Fibroblast of lung (primary cell): ENCODE measurements around the gene GALNT2. TPM values are rescaled to one million over a fixed set of nuclear protein-coding genes. Genes with fewer than 3 reads are reported as not detected.

ENCODE experiments used
- DNase-seq, 2 donors: peaks; one replicate each; pipeline versions ENCODE4 v3.0.0 to v3.0.0-alpha.2; 2010; ENCODE audit warnings: low read depth in 2 of 2
- H2AFZ ChIP-seq: 2 replicates; pipeline ENCODE4 v1.5.1; 2012; ENCODE audit warnings: low read length, control low read depth, inconsistent platforms
- H3K27ac ChIP-seq: 2 replicates; pipeline ENCODE4 v1.5.1; 2011; ENCODE audit warnings: low read length, control low read depth; ENCODE audit not compliant: insufficient read depth
- H3K27me3 ChIP-seq: 2 replicates; pipeline ENCODE4 v1.5.1; 2011; ENCODE audit warnings: mild to moderate bottlenecking, low read length; ENCODE audit not compliant: control insufficient read depth, insufficient read depth
- H3K36me3 ChIP-seq: 2 replicates; pipeline ENCODE4 v1.5.1; 2011; ENCODE audit warnings: low read length; ENCODE audit not compliant: control insufficient read depth, insufficient read depth
- H3K4me1 ChIP-seq: 2 replicates; pipeline ENCODE4 v1.5.1; 2011; ENCODE audit warnings: low read length; ENCODE audit not compliant: control insufficient read depth, insufficient read depth; ENCODE audit errors: extremely low read depth
- H3K4me2 ChIP-seq: 2 replicates; pipeline ENCODE4 v1.5.1; 2011; ENCODE audit warnings: low read length, control low read depth; ENCODE audit not compliant: insufficient read depth; ENCODE audit errors: extremely low read depth
- H3K4me3 ChIP-seq, 4 experiments: fragments of 200-600 bp in 1 of 4; sonication (generic) in 1 of 4; replicated peaks in 1 of 4; 2 replicates each; pipeline ENCODE4 v1.5.1; 2011 to 2016; ENCODE audit warnings: low read length in 4 of 4, low read depth in 3 of 4, mild to moderate bottlenecking in 3 of 4, control low read depth in 2 of 4, inconsistent platforms in 1 of 4, mixed read lengths in 1 of 4; ENCODE audit not compliant: insufficient read depth in 1 of 4; ENCODE audit errors: control extremely low read depth in 1 of 4
- H3K79me2 ChIP-seq: 2 replicates; pipeline ENCODE4 v1.5.1; 2012; ENCODE audit warnings: mild to moderate bottlenecking, low read length, inconsistent platforms; ENCODE audit not compliant: control insufficient read depth, insufficient read depth
- H3K9ac ChIP-seq: 2 replicates; pipeline ENCODE4 v1.5.1; 2011; ENCODE audit warnings: mild to moderate bottlenecking, low read length, control low read depth; ENCODE audit not compliant: insufficient read depth
- H3K9me3 ChIP-seq: 2 replicates; pipeline ENCODE4 v1.5.1; 2012; ENCODE audit warnings: low read depth, low read length; ENCODE audit not compliant: control insufficient read depth, insufficient read depth
- H4K20me1 ChIP-seq: 2 replicates; pipeline ENCODE4 v1.5.1; 2011; ENCODE audit warnings: low read length; ENCODE audit not compliant: control insufficient read depth, insufficient read depth; ENCODE audit errors: extremely low read depth
- CTCF ChIP-seq, 2 donors: IDR thresholded peaks in 1 of 2; conservative IDR thresholded peaks in 1 of 2; 1 replicate in 1 of 2; 2 replicates in 1 of 2; pipeline ENCODE4 v1.5.1; 2011 to 2012; ENCODE audit warnings: low read length in 2 of 2, control low read depth in 1 of 2, inconsistent platforms in 1 of 2, low read depth in 1 of 2, mild to moderate bottlenecking in 1 of 2
- EZH2 ChIP-seq: IDR thresholded peaks from 2 replicates; pipeline ENCODE4 v1.5.1; 2012; ENCODE audit warnings: low read length, control low read depth, mild to moderate bottlenecking; ENCODE audit errors: missing control alignments
- polyA plus RNA-seq, 2 donors: library from polyadenylated mRNA; depleted of rRNA in 1 of 2; stranded (reverse) in 1 of 2; unstranded in 1 of 2; fragments of >200 nt; gene quantifications; 2 replicates each; pipeline ENCODE4 v1.2.1, GENCODE V29; 2011 to 2012; ENCODE audit warnings: missing spikeins in 1 of 2
- total RNA-seq: library from RNA; depleted of rRNA; stranded (reverse); fragments of >200 nt; gene quantifications from 2 replicates; pipeline ENCODE4 v1.2.1, GENCODE V29; 2014

The GALNT2 gene
- total and polyA plus RNA-seq, 2 donors (not counting 1 experiment from before 2014, with no cell fraction given), result 106 to 115 TPM

GRCh38 chr1:230158415-230159291, 91.6 kb downstream of the GALNT2 start:
- H3K4me3 ChIP-seq, result no peak overlapping the region
- H3K27me3 ChIP-seq, result no peaks in the 10 kb centered on the region
- no peak overlapping the region for H3K9ac ChIP-seq
- H2AFZ ChIP-seq, result no peak overlapping the region
- H3K9me3 ChIP-seq, result no peaks in the 10 kb centered on the region
- H3K27ac ChIP-seq, result no peak overlapping the region
- no peak for DNase-seq
- TF ChIP-seq EZH2 (no peak), CTCF (conservative IDR thresholded peaks at IDR 0.05 in 1 of 2, IDR thresholded peaks at IDR 0.05 in 1 of 2; ENCODE audit: low read depth in 1 of 2, low read length in 2 of 2) (no peak)
- peaks cover 33% of the 10 kb centered on the region for H3K79me2 ChIP-seq
- peaks cover 2% of the 10 kb centered on the region for H3K4me1 ChIP-seq
- no peak overlapping the region for H3K4me2 ChIP-seq
- H3K36me3 ChIP-seq, result no peaks in the 10 kb centered on the region
- no peaks in the 10 kb centered on the region for H4K20me1 ChIP-seq

- no peaks in the 10 kb centered on the region for H4K20me1 ChIP-seq
- no peaks in the 10 kb centered on the region for H3K27me3 ChIP-seq
- H3K4me1 ChIP-seq, result peaks cover 2% of the 10 kb centered on the region
- no peaks in the 10 kb centered on the region for H3K9me3 ChIP-seq
- H3K79me2 ChIP-seq, result peaks cover 31% of the 10 kb centered on the region
- H2AFZ ChIP-seq, result no peak overlapping the region
- no peak overlapping the region for H3K27ac ChIP-seq
- no peak for DNase-seq
- no peak overlapping the region for H3K4me2 ChIP-seq
- H3K4me3 ChIP-seq, result no peak overlapping the region
- no peaks in the 10 kb centered on the region for H3K36me3 ChIP-seq
- TF ChIP-seq EZH2 (no peak), CTCF (conservative IDR thresholded peaks at IDR 0.05 in 1 of 2, IDR thresholded peaks at IDR 0.05 in 1 of 2; ENCODE audit: low read depth in 1 of 2, low read length in 2 of 2) (no peak)
- no peak overlapping the region for H3K9ac ChIP-seq
These were observed 92.5 kb downstream of the GALNT2 start for GRCh38 chr1:230159580-230159979.

GRCh38 chr1:230160957-230161771, 94.1 kb downstream of the GALNT2 start:
- Histone ChIP-seq H3K27ac (no peak overlapping the region), H3K4me2 (no peak overlapping the region), H3K4me3 (no peak overlapping the region), H4K20me1 (no peaks in the 10 kb centered on the region), H3K9ac (no peak overlapping the region), H2AFZ (no peak overlapping the region), H3K36me3 (no peaks in the 10 kb centered on the region), H3K27me3 (no peaks in the 10 kb centered on the region), H3K9me3 (no peaks in the 10 kb centered on the region), H3K4me1 (peaks cover 2% of the 10 kb centered on the region), H3K79me2 (peaks cover 26% of the 10 kb centered on the region)
- peak in 1 of 2 donors; percentile 26 for DNase-seq
- TF ChIP-seq CTCF (conservative IDR thresholded peaks at IDR 0.05 in 1 of 2, IDR thresholded peaks at IDR 0.05 in 1 of 2; ENCODE audit: low read depth in 1 of 2, low read length in 2 of 2) (no peak), EZH2 (no peak)
